HepG2 (cell line): Measurements from ENCODE around the gene SNAPC3. TPM values are rescaled to one million over a fixed set of nuclear protein-coding genes. Genes with fewer than 3 reads are reported as not detected.

Experiments
- ATAC-seq: fragments of 200-7000 bp; cut with Tn5 transposase; 3 replicates; pipeline ENCODE4 v1.9.1; 2020; ENCODE audit warnings: mild to moderate bottlenecking, moderate library complexity
- BruUV-seq: library from RNA; stranded (reverse); fragments of 400-500 nt; replicated peaks from 2 replicates; lab custom pipeline; 2021; lab: Mats Ljungman, UMichigan
- CTCF ChIA-PET: fragments of 300-600 bp; formaldehyde crosslinking; extraction: SDS; loops from one replicate; lab custom pipeline; 2021; ENCODE audit warnings: low total read pairs, inconsistent platforms, low intra/inter-chr PET ratio; lab: Yijun Ruan, JAX
- POLR2A ChIA-PET: fragments of 350-600 bp; sonication (Branson Sonifier 250); formaldehyde crosslinking; loops from one replicate; lab custom pipeline; 2020; ENCODE audit warnings: antibody characterized with exemption, inconsistent platforms; lab: Yijun Ruan, JAX
- DNase-seq: peaks from one replicate; pipeline ENCODE4 v3.0.0-alpha.2; 2015; ENCODE audit warnings: low spot score
- FAIRE-seq: peaks from 3 replicates; lab custom pipeline; 2011; peaks lifted over from hg19 to GRCh38; lab: Jason Lieb, UNC
- H2AFZ ChIP-seq: one replicate; pipeline ENCODE4 v1.6.1; 2011; ENCODE audit warnings: low read length, inconsistent platforms
- H3K27ac ChIP-seq: fragments of 300-600 bp; 3 replicates; pipeline ENCODE4 v1.8.0; 2011; ENCODE audit warnings: mixed run types, mild to moderate bottlenecking, mixed read lengths, low read length, inconsistent platforms; ENCODE audit not compliant: insufficient read depth; ENCODE audit errors: extremely low read length
- H3K27me3 ChIP-seq, 2 experiments: fragments of 200-600 bp in 1 of 2; 2 replicates in 1 of 2; 3 replicates in 1 of 2; pipeline versions ENCODE4 v1.6.0 to v1.8.0; 2011; ENCODE audit warnings: low read length in 2 of 2, mild to moderate bottlenecking in 2 of 2, moderate library complexity in 2 of 2, inconsistent platforms in 1 of 2; ENCODE audit not compliant: insufficient read depth in 2 of 2, control insufficient read depth in 1 of 2
- H3K36me3 ChIP-seq, 2 experiments: fragments of 200-600 bp in 1 of 2; replicated peaks in 1 of 2; 2 replicates in 1 of 2; 3 replicates in 1 of 2; pipeline versions ENCODE4 v1.5.1 to v1.8.0; 2011; ENCODE audit warnings: low read length in 2 of 2, inconsistent platforms in 1 of 2; ENCODE audit not compliant: insufficient read depth in 2 of 2, control insufficient read depth in 1 of 2
- H3K4me1 ChIP-seq: 2 replicates; pipeline ENCODE4 v1.5.1; 2012; ENCODE audit warnings: low read length, inconsistent platforms; ENCODE audit not compliant: insufficient read depth
- H3K4me2 ChIP-seq: 2 replicates; pipeline ENCODE4 v1.6.0; 2011; ENCODE audit warnings: low read depth, low read length, inconsistent platforms
- H3K4me3 ChIP-seq, 3 experiments: fragments of 200-600 bp in 1 of 3; sonication (generic), shearing (Covaris generic) in 1 of 3; replicated peaks in 1 of 3; 2 replicates each; pipeline ENCODE4 v1.5.1; 2011 to 2016; ENCODE audit warnings: low read length in 3 of 3, inconsistent platforms in 2 of 3, low read depth in 2 of 3, mild to moderate bottlenecking in 2 of 3, control low read depth in 1 of 3, mixed read lengths in 1 of 3; ENCODE audit not compliant: insufficient read depth in 1 of 3
- H3K79me2 ChIP-seq: one replicate; pipeline ENCODE4 v1.6.1; 2011; ENCODE audit warnings: low read length, inconsistent platforms; ENCODE audit not compliant: insufficient read depth
- H3K9ac ChIP-seq: 2 replicates; pipeline ENCODE4 v1.6.0; 2011; ENCODE audit warnings: mild to moderate bottlenecking, low read depth, low read length, inconsistent platforms; ENCODE audit not compliant: insufficient read depth
- H3K9me3 ChIP-seq: 2 replicates; pipeline ENCODE4 v1.5.1; 2012; ENCODE audit warnings: mild to moderate bottlenecking, low read length
- H4K20me1 ChIP-seq: 2 replicates; pipeline ENCODE4 v1.6.0; 2011; ENCODE audit warnings: inconsistent platforms, mild to moderate bottlenecking, low read length, moderate library complexity; ENCODE audit not compliant: insufficient read depth
- KAT8 ChIP-seq: IDR thresholded peaks from 2 replicates; pipeline ENCODE4 v1.6.1; 2016; ENCODE audit warnings: missing genetic modification reagents, missing compliant biosample characterization
- KLF16 ChIP-seq, 2 experiments: sonication (generic) in 1 of 2; formaldehyde crosslinking in 1 of 2; IDR thresholded peaks; 2 replicates each; pipeline versions ENCODE4 v1.6.1 to v1.8.0; 2016 to 2023; ENCODE audit warnings: missing genetic modification reagents in 2 of 2, missing compliant biosample characterization in 1 of 2
- NR2F1 ChIP-seq, 2 experiments: fragments of 450-650 bp in 1 of 2; formaldehyde crosslinking in 1 of 2; IDR thresholded peaks; 2 replicates each; pipeline versions ENCODE4 v1.5.0 to v1.6.1; 2016 to 2020; ENCODE audit warnings: mild to moderate bottlenecking in 1 of 2, missing compliant biosample characterization in 1 of 2, missing genetic modification reagents in 1 of 2, moderate library complexity in 1 of 2
- ZBTB49 ChIP-seq: sonication (generic); formaldehyde crosslinking; IDR thresholded peaks from 2 replicates; pipeline ENCODE4 v1.4.0; 2020; ENCODE audit warnings: missing genetic modification reagents, borderline replicate concordance
- WGBS: methylation state at CpG from one replicate; pipeline ENCODE4 v1.1.6; 2017; ENCODE audit warnings: low lambda C conversion rate; 5-methylcytosine and 5-hydroxymethylcytosine counted together
- in situ Hi-C: cut with HindIII; loops from 2 replicates; pipeline ENCODE4 v1.10.0; 2017; ENCODE audit warnings: low pct_unique_long_range_greater_than_20kb; ENCODE audit not compliant: extremely low pct_ligation_motif_present
- intact Hi-C: fragments of 100-400 bp; cut with micrococcal nuclease; formaldehyde crosslinking; loops from one replicate; pipeline ENCODE4 v1.10.0; 2022; ENCODE audit not compliant: unreplicated experiment
- polyA plus RNA-seq, 8 experiments: library from polyadenylated mRNA; depleted of rRNA in 3 of 8; stranded (reverse) in 7 of 8; unstranded in 1 of 8; fragments of >200 nt; fragmentation: Illumina TruSeq in 4 of 8; extraction: Trizol in 4 of 8; gene quantifications; 2 replicates each; pipeline versions ENCODE4 v1.2.1 to v1.2.3, GENCODE V29; 2011 to 2016; ENCODE audit warnings: low read depth in 4 of 8, missing spikeins in 1 of 8, mixed read lengths in 1 of 8; ENCODE audit not compliant: insufficient read depth in 1 of 8
- total RNA-seq, 5 experiments: library from RNA; depleted of rRNA; stranded (reverse); fragments of >200 nt; fragmentation: Illumina TruSeq; extraction: Trizol; gene quantifications; 2 replicates each; pipeline ENCODE4 v1.2.3, GENCODE V29; 2016; ENCODE audit warnings: low read depth in 1 of 5

The SNAPC3 gene
- total and polyA plus RNA-seq, 2 of the 13 experiments (the other 11 are each of a cell fraction or from before 2014, with no cell fraction given) = 25.6 to 26.0 TPM

GRCh38 chr9:15417626-15418025 is 5.0 kb upstream of the SNAPC3 start:
- Histone ChIP-seq H4K20me1 (no peaks in the 10 kb centered on the region), H3K9ac (no peak overlapping the region), H3K9me3 (no peaks in the 10 kb centered on the region), H3K4me1 (peaks cover 26% of the 10 kb centered on the region), H3K36me3 (no peaks in the 10 kb centered on the region), H3K79me2 (no peaks in the 10 kb centered on the region), H3K4me2 (peak overlapping the region; percentile 45), H3K4me3 (no peak overlapping the region), H3K27ac (no peak overlapping the region), H2AFZ (peak overlapping the region; percentile 17), H3K27me3 (no peaks in the 10 kb centered on the region)
- ChIA-PET POLR2A (no interaction called here), CTCF (interaction anchor here (2.5 kb wide), 1 partner anchor 206 kb away, joined by 17 read pairs; no protein-coding TSS in a partner anchor)
- 27% methylated on average over 6 of the region's 6 CpGs for WGBS
- ATAC-seq (no peak), FAIRE-seq (no peak), DNase-seq (no peak)
- intact Hi-C loops = loop anchor here (1.0 to 2.0 kb wide), 2 partner anchors 141 to 206 kb away; no protein-coding TSS in a partner anchor
- TF ChIP-seq NR2F1 (CRISPR knock-in tag; IDR thresholded peaks at IDR 0.05) (no peak), KLF16 (CRISPR knock-in tag; IDR thresholded peaks at IDR 0.05) (no peak), KAT8 (CRISPR knock-in tag) (no peak)
- in situ Hi-C loops = loop anchor here (25.0 kb wide), 1 partner anchor 130 kb away; no protein-coding TSS in a partner anchor
- BruUV-seq = no TSS peak

- Histone ChIP-seq H3K27ac (no peak overlapping the region), H3K4me2 (no peak overlapping the region), H3K4me3 (no peak overlapping the region), H2AFZ (no peak overlapping the region), H3K27me3 (no peaks in the 10 kb centered on the region; a peak in 1 of 5 replicates), H3K36me3 (peaks cover 0 to 13% of the 10 kb centered on the region in 2 experiments; a peak in 3 of 5 replicates), H3K4me1 (peaks cover 39% of the 10 kb centered on the region), H4K20me1 (no peaks in the 10 kb centered on the region), H3K9me3 (no peaks in the 10 kb centered on the region), H3K79me2 (peaks cover 29% of the 10 kb centered on the region), H3K9ac (no peak overlapping the region)
- TF ChIP-seq ZBTB49 (CRISPR knock-in tag) = no peak
- intact Hi-C loops = loop anchor here (5.0 kb wide), 1 partner anchor 187 kb away; no protein-coding TSS in a partner anchor
- DNase-seq (no peak), ATAC-seq (no peak), FAIRE-seq (no peak)
- no TSS peak for BruUV-seq
- ChIA-PET CTCF (no interaction called here), POLR2A (no interaction called here)
- WGBS = 85% methylated on average over 5 of the region's 5 CpGs
- in situ Hi-C loops = loop anchor here (25.0 kb wide), 1 partner anchor 133 kb away; no protein-coding TSS in a partner anchor
Observed at GRCh38 chr9:15420796-15421195, 1.9 kb upstream of the SNAPC3 start.
